ENCODE data around the gene DNAJC11.
"Not testable (repeated sequence)": the region's sequence is repeated elsewhere in the genome, so short reads cannot be mapped to it uniquely, and the experiment has no call there.

DNAJC11 gene

GRCh38 chr1:6603238-6603914, 98.2 kb downstream of the DNAJC11 start:
- FAIRE-seq (no peak), DNase-seq (ENCODE audit: insufficient read length, low spot score) (no peak)

GRCh38 chr1:6602669-6603237, 98.9 kb downstream of the DNAJC11 start, which contains the start of gene KLHL21:
TSS of gene KLHL21 (minus strand) at chr1:6602869. CDS start at chr1:6602817, 52 bp downstream.
- no peak for FAIRE-seq
- peak; percentile 75 for DNase-seq (ENCODE audit: insufficient read length, low spot score)

GRCh38 chr1:6601923-6602668, 99.5 kb downstream of the DNAJC11 start:
- DNase-seq (ENCODE audit: insufficient read length, low spot score) (no peak), FAIRE-seq (peak; percentile 33)

- FAIRE-seq (no peak), DNase-seq (ENCODE audit: insufficient read length, low spot score) (no peak)
Observed at GRCh38 chr1:6601049-6601922, 100.3 kb downstream of the DNAJC11 start.

GRCh38 chr1:6600410-6601048, 101.1 kb downstream of the DNAJC11 start:
- FAIRE-seq: no peak
- no peak for DNase-seq (ENCODE audit: insufficient read length, low spot score)

- not testable (repeated sequence) for DNase-seq (ENCODE audit: insufficient read length, low spot score); FAIRE-seq
Observed at GRCh38 chr1:6599991-6600390, 101.6 kb downstream of the DNAJC11 start.

GRCh38 chr1:6599141-6599975, 102.3 kb downstream of the DNAJC11 start:
- FAIRE-seq (no peak), DNase-seq (ENCODE audit: insufficient read length, low spot score) (no peak)

GRCh38 chr1:6597777-6598131, 103.9 kb downstream of the DNAJC11 start:
- DNase-seq (ENCODE audit: insufficient read length, low spot score): no peak
- FAIRE-seq: no peak

- DNase-seq (ENCODE audit: insufficient read length, low spot score): no peak
- no peak for FAIRE-seq
Observed at GRCh38 chr1:6596886-6597776, 104.5 kb downstream of the DNAJC11 start.

GRCh38 chr1:6596351-6596750, 105.3 kb downstream of the DNAJC11 start:
- no peak for FAIRE-seq

GRCh38 chr1:6594977-6595740, 106.5 kb downstream of the DNAJC11 start:
- DNase-seq (ENCODE audit: insufficient read length, low spot score) (no peak), FAIRE-seq (no peak)

More at GRCh38 chr1:6596351-6596750, 105.3 kb downstream of the DNAJC11 start:
- no peak for DNase-seq (ENCODE audit: insufficient read length, low spot score)

GRCh38 chr1:6593810-6594209, 107.8 kb downstream of the DNAJC11 start:
- FAIRE-seq (no peak), DNase-seq (ENCODE audit: insufficient read length, low spot score) (no peak)

GRCh38 chr1:6592865-6593593, 108.6 kb downstream of the DNAJC11 start:
- DNase-seq (ENCODE audit: insufficient read length, low spot score) (no peak), FAIRE-seq (no peak)

GRCh38 chr1:6592441-6592840, 109.2 kb downstream of the DNAJC11 start:
- DNase-seq (ENCODE audit: insufficient read length, low spot score): no peak
- FAIRE-seq: no peak

- FAIRE-seq: no peak
- DNase-seq (ENCODE audit: insufficient read length, low spot score): no peak
Observed at GRCh38 chr1:6591644-6592043, 110.0 kb downstream of the DNAJC11 start.

GRCh38 chr1:6591222-6591621, 110.4 kb downstream of the DNAJC11 start:
- FAIRE-seq (no peak), DNase-seq (ENCODE audit: insufficient read length, low spot score) (no peak)

GRCh38 chr1:6590046-6590445, 111.6 kb downstream of the DNAJC11 start:
- DNase-seq (ENCODE audit: insufficient read length, low spot score) (no peak), FAIRE-seq (no peak)
